ENCODE measurements around the gene SF3A2.

Gene SF3A2

DNA sequence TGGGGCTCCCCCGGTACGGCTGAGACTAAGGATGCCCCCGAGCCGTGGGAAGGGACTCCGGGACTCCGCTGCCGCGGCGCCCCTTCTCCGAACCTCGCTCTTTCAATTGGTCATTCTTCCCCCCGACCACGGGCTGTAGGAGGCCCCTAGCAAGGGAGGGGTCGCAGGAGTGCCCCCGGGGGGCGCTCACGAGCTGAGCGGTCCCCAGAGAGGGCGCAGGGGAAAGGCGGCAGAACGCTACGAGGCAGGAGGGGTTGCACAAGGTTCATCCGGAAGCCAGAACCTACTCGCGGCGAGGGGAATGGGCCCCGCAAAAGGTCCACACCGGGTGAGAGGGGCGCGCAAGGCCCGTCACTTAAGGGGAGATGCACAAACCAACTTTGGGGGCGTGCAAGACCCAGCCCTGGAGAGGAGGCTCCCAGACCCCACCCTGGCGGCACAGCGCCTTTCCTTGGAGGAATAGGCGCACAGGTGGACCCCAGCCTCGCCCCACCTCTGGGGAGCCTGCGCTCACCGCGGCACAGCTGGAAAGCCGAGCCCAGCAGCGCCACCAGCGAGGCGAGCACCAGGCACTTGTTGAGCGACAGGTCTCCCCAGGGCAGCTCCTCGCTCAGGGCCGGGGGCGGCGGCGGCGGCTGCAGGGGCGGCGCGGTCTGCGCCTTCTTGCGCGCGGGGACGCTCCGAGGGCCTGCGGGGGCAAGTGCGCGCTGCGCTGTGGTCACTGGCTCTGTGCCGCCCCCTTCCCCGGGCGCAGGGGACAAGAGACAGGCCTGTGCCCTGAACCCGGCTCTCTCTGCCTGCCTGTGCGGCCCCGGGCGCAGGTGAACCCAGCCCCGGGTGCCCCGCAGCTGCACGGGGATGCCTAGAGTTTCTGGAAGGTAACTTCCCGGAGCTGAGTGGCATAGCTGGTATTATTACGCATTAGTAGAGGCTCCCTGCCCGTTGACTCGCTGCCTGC lies 16.8 kb downstream of the SF3A2 start:
- TF ChIP-seq, protein P1, sequence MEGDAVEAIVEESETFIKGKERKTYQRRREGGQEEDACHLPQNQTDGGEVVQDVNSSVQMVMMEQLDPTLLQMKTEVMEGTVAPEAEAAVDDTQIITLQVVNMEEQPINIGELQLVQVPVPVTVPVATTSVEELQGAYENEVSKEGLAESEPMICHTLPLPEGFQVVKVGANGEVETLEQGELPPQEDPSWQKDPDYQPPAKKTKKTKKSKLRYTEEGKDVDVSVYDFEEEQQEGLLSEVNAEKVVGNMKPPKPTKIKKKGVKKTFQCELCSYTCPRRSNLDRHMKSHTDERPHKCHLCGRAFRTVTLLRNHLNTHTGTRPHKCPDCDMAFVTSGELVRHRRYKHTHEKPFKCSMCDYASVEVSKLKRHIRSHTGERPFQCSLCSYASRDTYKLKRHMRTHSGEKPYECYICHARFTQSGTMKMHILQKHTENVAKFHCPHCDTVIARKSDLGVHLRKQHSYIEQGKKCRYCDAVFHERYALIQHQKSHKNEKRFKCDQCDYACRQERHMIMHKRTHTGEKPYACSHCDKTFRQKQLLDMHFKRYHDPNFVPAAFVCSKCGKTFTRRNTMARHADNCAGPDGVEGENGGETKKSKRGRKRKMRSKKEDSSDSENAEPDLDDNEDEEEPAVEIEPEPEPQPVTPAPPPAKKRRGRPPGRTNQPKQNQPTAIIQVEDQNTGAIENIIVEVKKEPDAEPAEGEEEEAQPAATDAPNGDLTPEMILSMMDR (conservative IDR thresholded peaks at IDR 0.05), result no peak
- no peak overlapping the region for H3K27ac ChIP-seq

GRCh38 chr19:2254064-2254872 lies 17.6 kb downstream of the SF3A2 start:
- H3K27ac ChIP-seq, result no peak overlapping the region
- TF ChIP-seq, protein P1 (conservative IDR thresholded peaks at IDR 0.05), result no peak

DNA sequence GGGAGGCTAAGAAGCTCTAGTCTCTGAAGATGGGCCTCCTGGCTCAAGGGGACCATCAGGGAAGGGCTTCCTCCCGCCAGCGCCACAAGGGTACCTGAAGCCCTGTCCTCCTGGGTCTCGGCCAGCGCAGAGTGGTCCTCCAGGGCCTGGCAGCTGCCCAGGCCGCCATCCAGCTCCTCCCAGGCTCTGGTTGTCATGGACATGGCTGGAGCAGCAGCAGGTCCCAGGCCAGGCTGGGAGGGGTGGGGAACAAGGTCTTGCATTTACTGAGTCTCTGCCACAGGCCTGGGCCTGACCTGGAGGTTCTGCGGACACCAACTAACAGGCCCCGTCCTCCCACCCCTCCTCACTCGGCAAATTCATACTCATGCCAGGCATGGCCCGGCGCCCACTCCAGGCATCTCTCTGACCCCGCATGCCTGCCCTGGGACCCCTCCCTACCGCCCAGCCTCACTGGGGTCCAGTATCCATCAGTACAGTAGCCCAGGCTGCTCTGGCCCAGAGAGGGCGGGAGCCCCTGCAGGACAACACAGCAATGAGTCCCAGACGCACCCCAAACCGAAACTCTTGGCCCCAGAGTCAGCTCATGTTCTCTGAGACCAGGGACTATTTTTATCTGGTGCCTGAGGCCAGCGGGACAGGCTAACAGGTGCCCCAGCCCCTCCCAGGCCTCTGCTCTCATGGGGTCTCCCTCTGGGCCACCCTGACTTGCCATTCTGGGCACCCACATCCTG lies 18.7 kb downstream of the SF3A2 start:
- no peak overlapping the region for H3K27ac ChIP-seq
- TF ChIP-seq, protein P1 (conservative IDR thresholded peaks at IDR 0.05), result no peak

- TF ChIP-seq, protein P1 (conservative IDR thresholded peaks at IDR 0.05), result no peak
- H3K27ac ChIP-seq, result no peak within 1 kb of the TSS
Observed at GRCh38 chr19:2255982-2256685, 19.5 kb downstream of the SF3A2 start, which contains the start of gene JSRP1. Gene JSRP1, minus strand, starts transcription at chr19:2256417. Its CDS starts 1,103 bp downstream, at chr19:2255314.

GRCh38 chr19:2259336-2259735 lies 22.7 kb downstream of the SF3A2 start:
- no peak overlapping the region for H3K27ac ChIP-seq
- TF ChIP-seq, protein P1 (conservative IDR thresholded peaks at IDR 0.05), result no peak

DNA sequence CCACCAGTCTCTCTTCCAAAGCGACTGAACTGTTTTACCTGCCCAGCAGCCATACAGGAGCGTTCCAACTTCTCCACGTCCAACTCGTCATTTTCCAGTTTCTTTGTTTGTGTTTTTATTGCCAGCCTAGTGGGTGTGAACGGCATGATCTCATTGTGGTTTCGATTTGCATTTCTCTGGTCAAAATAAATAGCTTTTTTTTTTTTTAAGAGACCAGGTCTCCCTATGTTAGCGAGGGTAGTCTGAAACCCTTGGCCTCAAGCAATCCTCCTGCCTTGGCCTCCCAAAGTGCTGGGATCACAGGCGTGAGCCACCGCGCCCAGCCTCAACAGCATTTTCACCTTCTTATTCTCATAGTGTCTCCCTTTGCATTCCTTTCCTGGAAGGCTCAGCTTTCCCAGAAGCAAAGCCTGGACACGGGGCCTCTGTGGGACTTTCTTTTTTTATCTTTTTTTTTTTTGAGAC lies 23.7 kb downstream of the SF3A2 start:
- no peak overlapping the region for H3K27ac ChIP-seq
- TF ChIP-seq, protein P1 (conservative IDR thresholded peaks at IDR 0.05), result no peak
